ENCODE measurements around the gene GRPR.

GRPR gene

GRCh38 chrX:16123222-16123786 is at the start of gene GRPR:
Gene GRPR (plus strand): TSS chrX:16123565. CDS start chrX:16123954, 389 bp downstream.
- peak; percentile 43 for DNase-seq

- DNase-seq: no peak
Measured at GRCh38 chrX:16075087-16075486, 48.3 kb upstream of the GRPR start.

GRCh38 chrX:16076834-16077233 is 46.5 kb upstream of the GRPR start:
- no peak for DNase-seq

- no peak for DNase-seq
Measured at GRCh38 chrX:16077811-16078210, 45.6 kb upstream of the GRPR start.

GRCh38 chrX:16081357-16081756 is 42.0 kb upstream of the GRPR start:
- DNase-seq: no peak

- DNase-seq: no peak
Measured at GRCh38 chrX:16082470-16083085, 40.8 kb upstream of the GRPR start.

- no peak for DNase-seq
Measured at GRCh38 chrX:16087076-16087475, 36.3 kb upstream of the GRPR start.

GRCh38 chrX:16089086-16089485 is 34.3 kb upstream of the GRPR start:
- DNase-seq: no peak

GRCh38 chrX:16096141-16096540 is 27.2 kb upstream of the GRPR start:
- DNase-seq: no peak

- DNase-seq: no peak
Measured at GRCh38 chrX:16100673-16101072, 22.7 kb upstream of the GRPR start.

GRCh38 chrX:16101581-16101980 is 21.8 kb upstream of the GRPR start:
- no peak for DNase-seq

- no peak for DNase-seq
Measured at GRCh38 chrX:16103625-16104024, 19.7 kb upstream of the GRPR start.

- no peak for DNase-seq
Measured at GRCh38 chrX:16112428-16112827, 10.9 kb upstream of the GRPR start.

GRCh38 chrX:16113978-16114565 is 9.3 kb upstream of the GRPR start:
- no peak for DNase-seq

GRCh38 chrX:16114611-16115010 is 8.8 kb upstream of the GRPR start:
- DNase-seq: no peak

GRCh38 chrX:16119353-16120220 is 3.8 kb upstream of the GRPR start:
- DNase-seq: no peak

GRCh38 chrX:16120431-16120830 is 2.9 kb upstream of the GRPR start:
- no peak for DNase-seq

- no peak for DNase-seq
Measured at GRCh38 chrX:16124201-16124600, 836 bp downstream of the GRPR start.

- DNase-seq: no peak
Measured at GRCh38 chrX:16125520-16126149, 2.3 kb downstream of the GRPR start.

- no peak for DNase-seq
Measured at GRCh38 chrX:16130707-16131106, 7.3 kb downstream of the GRPR start.

- DNase-seq: no peak
Measured at GRCh38 chrX:16134936-16135335, 11.6 kb downstream of the GRPR start.

- DNase-seq: no peak
Measured at GRCh38 chrX:16136080-16136479, 12.7 kb downstream of the GRPR start.

- DNase-seq: no peak
Measured at GRCh38 chrX:16137416-16138107, 14.2 kb downstream of the GRPR start.
